Mucosa of rectum (tissue), 2 donors: ENCODE measurements around the gene TSFM.

ENCODE experiments used
- H3K27ac ChIP-seq, 2 donors: one replicate each; pipeline ENCODE4 v1.7.0; 2013; ENCODE audit warnings: inconsistent platforms in 2 of 2, low read depth in 2 of 2, low read length in 2 of 2
- H3K27me3 ChIP-seq, 2 donors: one replicate each; pipeline ENCODE4 v1.7.0; 2013; ENCODE audit warnings: low read length in 2 of 2; ENCODE audit not compliant: control insufficient read depth in 2 of 2, insufficient read depth in 2 of 2
- H3K36me3 ChIP-seq, 2 donors: one replicate each; pipeline ENCODE4 v1.7.0; 2013; ENCODE audit warnings: low read length in 2 of 2; ENCODE audit not compliant: control insufficient read depth in 2 of 2, insufficient read depth in 2 of 2
- H3K4me1 ChIP-seq, 2 donors: one replicate each; pipeline ENCODE4 v1.7.0; 2013; ENCODE audit warnings: low read length in 2 of 2, mild to moderate bottlenecking in 1 of 2; ENCODE audit not compliant: control insufficient read depth in 2 of 2, insufficient read depth in 2 of 2
- H3K4me3 ChIP-seq, 2 donors: one replicate each; pipeline ENCODE4 v1.7.0; 2013; ENCODE audit warnings: low read length in 2 of 2
- H3K9ac ChIP-seq, 2 donors: one replicate each; pipeline ENCODE4 v1.7.0; 2013; ENCODE audit warnings: low read length in 2 of 2, low read depth in 1 of 2, mild to moderate bottlenecking in 1 of 2
- H3K9me3 ChIP-seq, 2 donors: one replicate each; pipeline ENCODE4 v1.7.0; 2013; ENCODE audit warnings: low read length in 2 of 2; ENCODE audit not compliant: control insufficient read depth in 2 of 2
- donor health status: healthy.
- donor health status: Normal muscosa, but diverticular disease.

The TSFM gene

GRCh38 chr12:57746025-57746424 lies 36.6 kb upstream of the TSFM start:
- Histone ChIP-seq H3K9ac (no peak overlapping the region), H3K4me1 (peaks cover 15 to 16% of the 10 kb centered on the region in 2 donors), H3K9me3 (no peaks in the 10 kb centered on the region), H3K27me3 (peaks cover 0 to 12% of the 10 kb centered on the region in 2 donors), H3K27ac (no peak overlapping the region), H3K4me3 (peak overlapping the region; percentile 81 to 98), H3K36me3 (peaks cover 26 to 29% of the 10 kb centered on the region in 2 donors)

DNA sequence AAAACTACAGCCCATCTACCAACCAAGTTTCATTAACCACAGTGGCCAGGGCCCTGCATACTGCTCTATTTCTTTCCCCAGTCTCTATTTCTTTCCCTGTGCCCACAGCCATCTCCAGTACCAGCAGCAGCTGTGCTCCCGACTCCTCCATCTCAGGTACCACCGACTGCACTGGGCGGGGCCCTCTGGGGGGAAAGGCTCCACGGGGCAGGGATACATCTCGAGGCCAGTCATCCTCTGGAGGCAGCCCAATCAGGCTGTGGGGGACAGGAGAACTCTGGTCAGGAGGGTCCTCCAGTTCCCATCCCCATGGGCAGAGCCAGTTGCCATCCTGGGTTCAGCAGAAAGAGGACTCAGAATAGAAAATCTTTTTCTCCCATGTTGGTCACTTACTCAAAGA lies 33.5 kb upstream of the TSFM start:
- H3K9me3 ChIP-seq = no peaks in the 10 kb centered on the region
- no peak overlapping the region for H3K4me3 ChIP-seq
- H3K9ac ChIP-seq = no peak overlapping the region
- H3K4me1 ChIP-seq = peaks cover 33 to 34% of the 10 kb centered on the region in 2 donors
- peaks cover 26 to 29% of the 10 kb centered on the region in 2 donors for H3K36me3 ChIP-seq
- no peak overlapping the region for H3K27ac ChIP-seq
- H3K27me3 ChIP-seq = no peaks in the 10 kb centered on the region

GRCh38 chr12:57750561-57751431 lies 31.8 kb upstream of the TSFM start:
- Histone ChIP-seq H3K4me1 (peaks cover 31 to 32% of the 10 kb centered on the region in 2 donors), H3K36me3 (peaks cover 26 to 29% of the 10 kb centered on the region in 2 donors), H3K27ac (no peak overlapping the region), H3K9me3 (no peaks in the 10 kb centered on the region), H3K27me3 (no peaks in the 10 kb centered on the region), H3K4me3 (peak overlapping the region in 1 of 2 donors; percentile 89), H3K9ac (peak overlapping the region; percentile 88 to 89)

DNA sequence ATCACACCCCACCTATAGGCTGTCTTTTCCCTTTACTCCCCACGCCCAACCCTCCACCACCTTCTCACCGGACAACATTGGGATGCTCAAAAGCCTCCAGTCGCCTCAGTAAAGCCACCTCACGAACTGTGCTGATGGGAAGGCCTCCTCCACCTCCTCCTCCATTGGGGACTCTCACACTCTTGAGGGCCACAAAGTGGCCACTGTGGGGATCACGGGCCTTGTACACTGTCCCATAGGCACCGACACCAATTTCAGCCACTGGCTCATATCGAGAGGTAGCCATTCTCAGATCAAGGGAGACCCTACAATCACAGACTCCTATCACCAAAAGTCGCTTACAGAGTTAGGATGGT lies 31.2 kb upstream of the TSFM start:
- Histone ChIP-seq H3K36me3 (peaks cover 26 to 29% of the 10 kb centered on the region in 2 donors), H3K9me3 (no peaks in the 10 kb centered on the region), H3K4me3 (peak overlapping the region; percentile 83 to 89), H3K4me1 (peaks cover 35 to 36% of the 10 kb centered on the region in 2 donors), H3K9ac (peak overlapping the region; percentile 88 to 89), H3K27ac (peak overlapping the region; percentile 85 to 86), H3K27me3 (no peaks in the 10 kb centered on the region)

- Histone ChIP-seq H3K9me3 (no peaks in the 10 kb centered on the region), H3K4me1 (peaks cover 40% of the 10 kb centered on the region in 2 donors), H3K27me3 (no peaks in the 10 kb centered on the region), H3K9ac (peak within 1 kb of the TSS; percentile 88 to 89), H3K36me3 (peaks cover 22 to 26% of the 10 kb centered on the region in 2 donors), H3K27ac (peak within 1 kb of the TSS; percentile 85 to 86), H3K4me3 (peak within 1 kb of the TSS; percentile 83 to 89)
Observed at GRCh38 chr12:57751788-57752667, 30.6 kb upstream of the TSFM start, which contains the start of gene CDK4. CDK4 (minus strand) TSS chr12:57752310; CDS start chr12:57751717, 593 bp downstream.

GRCh38 chr12:57752668-57753000 lies 30.0 kb upstream of the TSFM start:
- Histone ChIP-seq H3K27ac (peak overlapping the region; percentile 59 to 64), H3K36me3 (peaks cover 16 to 21% of the 10 kb centered on the region in 2 donors), H3K4me1 (peaks cover 40% of the 10 kb centered on the region in 2 donors), H3K9ac (peak overlapping the region; percentile 61 to 88), H3K4me3 (peak overlapping the region; percentile 57 to 89), H3K27me3 (no peaks in the 10 kb centered on the region), H3K9me3 (no peaks in the 10 kb centered on the region)

- Histone ChIP-seq H3K4me3 (no peak overlapping the region), H3K4me1 (peaks cover 40 to 42% of the 10 kb centered on the region in 2 donors), H3K27ac (peak overlapping the region; percentile 53 to 62), H3K27me3 (no peaks in the 10 kb centered on the region), H3K9ac (peak overlapping the region; percentile 14 to 36), H3K9me3 (no peaks in the 10 kb centered on the region), H3K36me3 (peaks cover 15 to 25% of the 10 kb centered on the region in 2 donors)
Observed at GRCh38 chr12:57753756-57754337, 28.7 kb upstream of the TSFM start.

DNA sequence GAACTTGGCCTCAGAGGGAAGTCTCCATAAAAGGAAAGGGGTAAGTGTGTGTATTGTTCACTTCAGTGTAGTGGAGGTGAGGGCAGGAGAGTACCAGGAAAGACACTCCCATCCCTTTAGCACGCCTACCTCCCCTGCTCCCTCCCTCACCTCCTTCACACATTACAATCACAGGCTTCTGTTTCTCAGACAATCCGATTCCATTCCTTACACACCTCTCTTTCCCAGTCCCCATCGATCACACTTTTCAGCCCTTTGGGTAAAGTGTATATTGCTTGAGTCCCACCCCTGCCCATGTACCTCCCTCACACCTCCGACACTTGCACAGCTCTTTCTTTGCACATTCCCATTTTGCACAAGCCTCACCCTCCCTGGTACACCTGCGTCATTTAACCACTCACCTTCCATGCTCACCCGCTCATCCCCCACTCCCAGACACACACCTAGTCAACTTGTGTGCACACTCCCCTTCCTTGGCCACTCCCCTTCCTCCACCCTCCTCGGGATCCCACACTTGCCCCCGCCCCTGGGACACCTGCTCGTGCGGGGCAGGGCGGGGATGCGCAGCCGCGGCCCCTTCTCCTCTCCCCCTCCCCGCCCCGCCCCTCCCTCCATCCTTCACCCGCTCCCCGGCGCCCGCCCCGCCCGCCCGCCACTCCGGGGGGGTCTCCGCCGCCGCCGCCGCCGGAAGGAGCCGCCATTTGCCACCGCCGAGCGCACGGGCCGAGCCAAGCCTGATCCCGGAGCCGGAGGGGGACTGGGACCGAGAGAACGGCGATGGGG lies 28.0 kb upstream of the TSFM start, which contains the start of gene MARCHF9:
Gene MARCHF9 (plus strand): TSS at position 693 of the 783 bp plus-strand sequence. CDS start 426 bp downstream, outside the sequence.
- Histone ChIP-seq H3K36me3 (peaks cover 13 to 22% of the 10 kb centered on the region in 2 donors), H3K27ac (peak within 1 kb of the TSS; percentile 53 to 72), H3K27me3 (no peaks in the 10 kb centered on the region), H3K4me1 (peaks cover 40 to 42% of the 10 kb centered on the region in 2 donors), H3K4me3 (peak within 1 kb of the TSS; percentile 60 to 76), H3K9ac (peak within 1 kb of the TSS; percentile 63 to 78), H3K9me3 (no peaks in the 10 kb centered on the region)

- peak overlapping the region; percentile 53 to 72 for H3K27ac ChIP-seq
Observed at GRCh38 chr12:57755194-57755453, 27.5 kb upstream of the TSFM start.

More at GRCh38 chr12:57755194-57755453, 27.5 kb upstream of the TSFM start:
- H3K4me1 ChIP-seq = peaks cover 40 to 42% of the 10 kb centered on the region in 2 donors
- H3K9ac ChIP-seq = no peak overlapping the region
- H3K27me3 ChIP-seq = no peaks in the 10 kb centered on the region
- H3K9me3 ChIP-seq = no peaks in the 10 kb centered on the region
- peak overlapping the region; percentile 41 to 60 for H3K4me3 ChIP-seq
- H3K36me3 ChIP-seq = peaks cover 13 to 20% of the 10 kb centered on the region in 2 donors
